HG03108 (cell line): ENCODE data around the gene SNAPC2.
A peak's percentile ranks its signal among the peaks of the same experiment; 100 is the strongest.
"Not testable (repeated sequence)": the region's sequence is repeated elsewhere in the genome, so short reads cannot be mapped to it uniquely, and the experiment has no call there.

Source experiments
- ATAC-seq: cut with Tn5 transposase; IDR thresholded peaks from one replicate; pipeline ENCODE4 v1.9.1; 2021; ENCODE audit warnings: moderate library complexity; ENCODE audit not compliant: unreplicated experiment

The SNAPC2 gene

GRCh38 chr19:7920519-7921301 lies 572 bp downstream of the SNAPC2 start:
- peak; percentile 32 for ATAC-seq

DNA sequence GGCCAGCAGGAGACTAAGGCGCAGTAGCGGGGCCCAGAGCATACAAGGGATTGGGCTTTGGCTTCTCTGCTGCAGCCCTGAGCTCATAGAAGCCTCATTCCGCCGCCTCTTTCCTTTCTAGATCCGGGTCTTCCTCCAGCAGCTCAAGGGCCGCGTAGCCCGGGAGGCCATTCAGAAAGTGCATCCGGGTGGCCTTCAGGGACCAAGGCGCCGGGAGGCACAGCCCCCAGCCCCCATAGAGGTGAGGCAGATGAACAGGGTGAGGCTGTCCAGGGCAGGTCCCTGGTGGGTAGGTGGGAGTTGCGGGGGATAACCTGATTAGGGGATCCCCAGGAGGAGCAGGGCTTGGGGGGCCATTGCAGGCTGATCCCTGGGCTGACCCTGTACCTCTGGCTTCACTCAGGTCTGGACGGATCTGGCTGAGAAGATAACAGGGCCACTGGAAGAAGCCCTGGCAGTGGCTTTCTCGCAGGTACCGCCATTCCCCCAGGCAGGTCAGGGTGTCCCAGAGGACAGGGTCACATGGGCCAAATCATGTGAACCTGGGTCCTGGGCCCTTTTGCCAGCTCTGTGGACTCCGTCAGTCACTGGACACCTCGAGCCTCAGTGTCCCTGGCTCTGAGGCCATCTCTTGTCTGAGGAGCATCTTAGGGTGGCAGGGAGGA lies 1.3 kb downstream of the SNAPC2 start:
- ATAC-seq, result no peak

DNA sequence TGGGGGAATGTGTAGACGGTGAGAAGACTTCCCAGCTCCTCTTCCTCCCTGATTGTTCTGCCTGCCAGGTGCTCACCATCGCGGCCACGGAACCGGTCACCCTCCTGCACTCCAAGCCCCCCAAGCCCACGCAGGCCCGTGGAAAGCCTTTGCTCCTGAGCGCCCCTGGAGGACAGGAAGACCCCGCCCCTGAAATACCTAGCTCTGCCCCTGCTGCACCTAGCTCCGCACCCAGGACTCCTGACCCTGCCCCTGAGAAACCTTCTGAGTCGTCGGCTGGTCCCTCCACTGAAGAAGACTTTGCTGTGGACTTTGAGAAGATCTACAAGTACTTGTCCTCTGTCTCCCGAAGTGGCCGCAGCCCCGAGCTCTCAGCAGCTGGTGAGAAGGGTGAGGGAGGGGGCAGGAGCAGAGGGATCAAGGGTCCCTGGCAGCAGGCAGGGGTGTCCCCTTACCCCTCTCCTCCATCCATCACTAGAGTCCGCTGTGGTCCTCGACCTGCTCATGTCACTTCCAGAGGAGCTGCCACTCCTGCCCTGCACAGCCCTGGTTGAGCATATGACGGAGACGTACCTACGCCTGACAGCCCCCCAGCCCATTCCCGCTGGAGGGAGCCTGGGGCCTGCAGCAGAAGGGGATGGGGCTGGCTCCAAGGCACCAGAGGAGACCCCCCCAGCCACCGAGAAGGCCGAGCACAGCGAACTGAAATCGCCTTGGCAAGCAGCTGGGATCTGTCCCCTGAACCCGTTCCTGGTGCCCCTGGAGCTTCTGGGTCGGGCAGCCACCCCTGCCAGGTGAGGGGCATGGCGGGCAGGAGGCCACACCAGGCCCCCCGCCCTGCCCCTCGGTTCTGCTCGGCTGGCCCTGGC lies 2.1 kb downstream of the SNAPC2 start:
- no peak for ATAC-seq

GRCh38 chr19:7922836-7923195 lies 2.7 kb downstream of the SNAPC2 start:
- ATAC-seq, result no peak

DNA sequence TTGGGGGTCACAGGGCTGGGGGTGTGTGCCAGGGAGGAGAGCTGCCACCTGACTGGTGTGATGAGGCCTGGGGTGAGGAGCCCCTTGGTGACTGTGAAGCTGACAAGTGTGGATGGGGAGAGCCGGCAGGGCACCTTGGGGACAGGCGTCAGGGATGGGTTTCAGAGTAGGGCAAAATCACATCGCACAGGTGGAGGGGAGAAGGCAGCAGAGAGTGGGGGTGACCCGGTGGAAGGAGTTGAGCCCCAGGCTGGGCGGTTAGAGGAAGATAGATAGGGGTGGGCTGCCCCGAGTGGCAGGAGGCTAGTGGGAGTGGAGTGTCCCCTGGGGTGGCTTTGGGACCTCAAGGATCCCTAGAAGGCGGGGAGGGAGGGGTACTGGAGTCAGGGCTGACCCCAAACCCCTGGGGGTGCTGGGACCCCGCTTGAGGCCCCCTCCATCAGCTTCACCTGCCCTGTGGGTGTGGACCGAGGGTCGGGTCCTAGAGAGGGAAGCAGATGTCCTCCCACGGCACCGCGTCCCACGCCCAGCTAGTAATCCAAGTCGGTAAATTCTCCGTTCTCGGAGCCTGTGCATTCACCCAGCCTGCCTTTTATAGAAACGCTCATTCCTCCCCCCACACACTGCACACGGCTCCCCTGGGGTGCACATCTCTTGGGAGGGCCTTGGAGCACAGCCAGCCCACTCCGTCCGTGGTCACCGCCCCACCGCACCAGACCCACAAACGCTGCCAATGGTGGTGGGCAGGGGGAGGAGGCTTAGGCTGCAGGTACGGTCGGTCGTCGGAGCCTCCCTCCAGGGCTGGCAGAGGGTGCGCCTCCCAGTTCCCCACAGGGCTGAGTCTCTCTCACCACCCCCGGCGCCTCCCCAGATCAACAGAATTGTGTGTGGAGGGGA lies 3.4 kb downstream of the SNAPC2 start:
- no peak for ATAC-seq

DNA sequence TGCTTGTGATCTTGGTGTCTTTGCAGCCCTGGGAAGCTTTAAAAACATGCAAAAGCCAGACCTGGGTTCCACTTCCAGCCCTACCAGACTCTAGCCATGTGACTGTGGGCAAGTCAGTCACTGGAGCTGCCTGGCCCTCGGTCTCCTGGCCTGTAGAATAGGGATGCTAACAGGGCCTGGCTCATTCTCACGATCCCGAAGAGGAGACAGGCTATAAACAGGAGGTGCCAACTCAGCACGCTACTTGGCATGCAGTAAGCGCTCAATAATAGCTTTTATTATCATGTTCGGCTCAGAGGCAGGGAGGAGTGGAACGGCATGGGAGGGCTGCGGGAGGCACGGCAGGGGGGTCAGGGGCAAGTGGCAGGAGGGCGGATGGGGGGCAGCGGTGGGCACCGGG lies 4.1 kb downstream of the SNAPC2 start:
- ATAC-seq, result no peak

DNA sequence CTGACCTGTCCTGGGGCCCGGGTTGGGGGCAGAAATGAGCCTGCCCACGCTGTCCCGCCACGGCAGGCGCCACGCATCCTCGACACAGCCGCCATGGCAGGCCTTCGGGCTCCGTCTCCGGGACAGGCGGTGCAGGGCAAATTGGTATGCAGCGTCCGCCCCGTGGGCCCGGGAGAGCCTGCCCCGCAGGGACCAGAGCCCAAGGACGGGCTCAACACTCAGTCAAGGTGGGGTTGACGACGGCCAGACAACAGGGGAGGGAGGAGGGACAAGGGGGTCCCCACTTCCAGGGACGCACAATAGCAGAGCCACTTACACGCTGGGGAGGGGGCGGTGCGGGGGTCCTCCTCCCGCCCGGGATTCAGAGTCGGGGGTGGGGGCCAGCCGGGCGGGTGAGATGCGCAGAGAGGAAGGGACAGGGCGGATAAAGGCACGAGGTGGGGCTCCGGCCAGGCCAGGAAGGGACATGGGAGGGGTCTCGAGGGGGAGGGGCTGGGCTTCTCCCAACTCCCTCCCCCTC lies 4.6 kb downstream of the SNAPC2 start:
- no peak for ATAC-seq

DNA sequence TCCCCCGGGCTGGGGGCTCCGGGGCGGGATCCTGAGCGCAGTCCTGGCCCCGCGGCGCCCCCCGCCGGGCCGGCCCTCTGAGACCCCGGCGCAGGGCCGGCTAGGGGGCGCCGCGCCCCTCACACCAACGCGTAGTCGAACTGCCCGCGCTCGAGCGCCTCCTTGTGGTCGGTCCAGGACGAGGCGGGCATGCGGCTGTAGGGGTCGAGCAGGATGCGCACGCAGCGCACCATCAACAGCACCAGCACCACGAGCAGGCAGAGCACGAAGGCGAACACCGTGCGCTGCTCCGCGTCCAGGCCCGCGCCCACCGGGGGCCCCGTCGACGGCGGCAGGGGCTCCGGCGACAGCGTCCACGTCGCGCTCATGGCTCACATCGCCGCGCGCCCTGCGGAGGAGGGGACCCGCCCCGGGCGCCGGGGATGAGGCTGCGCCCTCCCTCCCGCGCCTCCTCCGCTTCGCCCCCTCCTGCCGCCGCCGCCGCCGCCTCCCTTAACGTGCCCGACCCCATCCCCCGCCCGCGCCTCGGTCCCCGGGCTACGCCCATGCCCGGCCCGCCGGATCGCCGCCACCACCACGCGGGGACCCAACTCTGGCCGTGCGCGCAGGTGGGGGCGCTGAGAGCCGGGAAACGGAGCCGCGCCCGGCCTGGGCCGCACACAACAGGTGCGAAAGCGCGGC lies 5.2 kb downstream of the SNAPC2 start:
- ATAC-seq, result no peak

DNA sequence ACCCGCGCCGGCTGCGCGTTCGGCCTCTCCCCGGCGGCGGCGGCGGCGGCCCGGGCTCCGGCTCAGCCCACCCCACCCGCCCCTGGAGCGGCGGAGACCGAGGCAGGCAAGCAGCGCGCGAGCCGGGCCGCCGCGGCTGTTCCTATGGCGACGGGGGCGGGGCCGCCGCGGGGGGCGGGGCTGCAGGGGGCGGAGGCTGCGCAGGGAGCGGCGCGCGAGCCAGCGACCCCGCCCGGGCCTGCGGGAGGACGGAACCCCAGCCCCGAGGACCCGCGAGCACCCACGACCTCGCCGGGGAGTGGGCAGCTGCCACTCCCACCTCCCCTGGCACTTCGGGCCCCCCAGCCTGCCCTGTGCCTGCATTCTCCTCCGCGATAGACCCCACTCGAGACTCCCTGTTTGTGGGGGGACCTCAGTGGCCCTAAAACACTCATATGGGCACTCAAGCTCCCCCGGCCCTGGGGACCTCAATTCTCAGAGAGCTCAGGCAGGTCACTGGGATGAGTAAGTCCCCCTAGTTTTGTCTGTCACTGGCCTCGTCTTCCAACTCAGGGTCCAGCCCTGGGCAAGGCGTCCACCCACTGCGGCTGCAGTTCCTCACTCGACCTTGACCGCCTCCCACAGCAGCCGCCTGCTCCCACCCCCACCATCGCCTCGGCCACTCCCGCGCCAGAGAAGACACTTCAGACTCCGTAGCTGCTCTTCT lies 6.0 kb downstream of the SNAPC2 start, which contains the start of gene CTXN1:
Gene CTXN1, minus strand, starts transcription at position 115 of the 706 bp plus-strand sequence. CDS start 597 bp downstream, outside the sequence.
- no peak for ATAC-seq

DNA sequence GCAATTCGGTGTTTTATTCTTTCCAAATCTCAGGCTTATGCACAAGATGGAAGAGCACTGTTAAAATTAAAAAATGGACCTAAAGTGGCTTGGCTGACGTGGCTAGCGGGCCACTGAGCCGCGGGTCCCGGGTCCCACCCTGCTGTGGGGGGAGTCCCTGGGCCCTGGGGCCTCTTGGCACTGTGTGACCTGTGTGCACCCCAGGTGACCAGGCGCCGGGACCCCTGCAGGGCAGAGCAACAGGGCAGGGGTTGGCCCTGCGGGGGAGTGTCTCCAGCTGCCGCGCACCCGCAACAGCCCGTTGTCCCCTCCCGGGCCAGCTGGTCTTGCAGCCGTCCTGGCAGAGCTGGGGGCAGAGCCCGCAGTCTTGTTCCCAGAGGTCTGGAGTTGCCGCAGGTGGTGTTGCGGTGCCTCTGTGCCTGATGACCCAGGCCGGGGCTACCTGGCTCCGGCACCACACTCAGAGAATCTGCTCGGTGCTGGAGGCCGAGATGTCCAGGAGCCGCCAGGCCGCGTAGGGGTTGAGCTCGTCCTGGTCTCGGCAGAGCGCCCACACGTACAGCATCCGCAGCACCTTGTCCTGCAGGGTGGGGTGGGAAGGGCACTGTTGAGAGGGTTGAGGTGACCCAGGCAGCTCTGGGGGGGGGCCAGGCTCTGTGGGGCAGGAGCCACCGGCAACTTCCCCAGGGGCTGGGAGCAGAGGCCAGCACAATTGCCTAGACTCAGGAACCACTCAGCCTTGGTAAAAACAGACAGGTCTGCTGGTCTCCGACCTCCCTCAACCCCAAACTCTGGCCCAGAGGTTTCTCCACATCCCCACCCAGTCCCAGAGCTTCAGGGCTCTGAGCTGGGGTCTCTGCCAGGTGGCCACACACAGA lies 6.8 kb downstream of the SNAPC2 start:
- no peak for ATAC-seq

- ATAC-seq, result no peak
Observed at GRCh38 chr19:7927605-7928333, 7.6 kb downstream of the SNAPC2 start.

DNA sequence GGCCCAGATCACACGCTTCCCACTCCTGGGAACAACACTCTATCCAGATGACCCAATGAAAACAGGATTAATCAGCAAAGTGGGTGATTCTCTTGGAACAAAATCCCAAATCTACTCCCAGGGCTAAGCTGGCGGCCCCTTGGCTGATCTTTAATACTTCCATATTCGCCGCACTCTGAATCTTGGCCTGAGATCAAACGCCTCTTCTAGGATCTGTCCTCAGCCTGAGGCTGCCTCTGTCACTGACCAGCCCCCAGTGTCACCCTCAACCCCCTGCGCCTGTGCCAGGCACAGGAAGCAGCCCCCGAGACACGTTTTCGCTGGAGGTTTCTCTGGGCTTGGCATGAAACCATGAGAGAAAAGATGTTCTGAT lies 8.2 kb downstream of the SNAPC2 start:
- ATAC-seq, result no peak

GRCh38 chr19:7928741-7929701 lies 8.9 kb downstream of the SNAPC2 start:
- ATAC-seq, result no peak

- ATAC-seq, result not testable (repeated sequence)
Observed at GRCh38 chr19:7930030-7930429, 9.9 kb downstream of the SNAPC2 start.

- no peak for ATAC-seq
Observed at GRCh38 chr19:7930765-7931164, 10.6 kb downstream of the SNAPC2 start.
